Neural cell (in vitro differentiated cells): ENCODE data around the gene IRF2BP2. TPM values are rescaled to one million over a fixed set of nuclear protein-coding genes. Genes with fewer than 3 reads are reported as not detected.
A peak's percentile ranks its signal among the peaks of the same experiment; 100 is the strongest.

Source experiments
- H2AFZ ChIP-seq: fragments of 200-600, 300-800 bp; sonication (generic), shearing (Covaris generic); 2 replicates; pipeline ENCODE4 v1.6.0; 2014; ENCODE audit warnings: low read depth, mild to moderate bottlenecking, antibody characterized with exemption, low read length, moderate library complexity
- H3F3A ChIP-seq: fragments of 200-600 bp; shearing (Covaris generic); 2 replicates; pipeline ENCODE4 v1.6.1; 2016; ENCODE audit warnings: mild to moderate bottlenecking, moderate library complexity, mixed read lengths, antibody characterized with exemption, low read length; ENCODE audit not compliant: insufficient read depth, poor library complexity, severe bottlenecking
- H3K27ac ChIP-seq: fragments of 200-600, 300-800 bp; sonication (generic), shearing (Covaris generic); 2 replicates; pipeline ENCODE4 v1.5.1; 2014; ENCODE audit warnings: mild to moderate bottlenecking, low read length, moderate library complexity
- H3K27me3 ChIP-seq: fragments of 300-800, 200-600 bp; sonication (generic), shearing (Covaris generic); 2 replicates; pipeline ENCODE4 v1.6.0; 2014; ENCODE audit warnings: mild to moderate bottlenecking, low read depth, low read length, moderate library complexity; ENCODE audit not compliant: insufficient read depth
- H3K36me3 ChIP-seq: fragments of 300-800, 200-600 bp; sonication (generic), shearing (Covaris generic); 2 replicates; pipeline ENCODE4 v1.5.1; 2014; ENCODE audit warnings: mild to moderate bottlenecking, antibody characterized with exemption, low read length, moderate library complexity; ENCODE audit not compliant: insufficient read depth
- H3K4me2 ChIP-seq: fragments of 300-800, 200-600 bp; sonication (generic), shearing (Covaris generic); 2 replicates; pipeline ENCODE4 v1.6.0; 2014; ENCODE audit warnings: mild to moderate bottlenecking, low read length
- H3K4me3 ChIP-seq: fragments of 300-800, 200-600 bp; sonication (generic), shearing (Covaris generic); 2 replicates; pipeline ENCODE4 v1.5.1; 2014; ENCODE audit warnings: mild to moderate bottlenecking, low read length, moderate library complexity
- H3K79me2 ChIP-seq: fragments of 200-600 bp; shearing (Covaris generic); replicated peaks from 2 replicates; pipeline ENCODE4 v1.6.0; 2014; ENCODE audit warnings: mild to moderate bottlenecking, low read length, moderate library complexity; ENCODE audit not compliant: insufficient read depth
- H3K9ac ChIP-seq: fragments of 300-800, 200-600 bp; sonication (generic), shearing (Covaris generic); 2 replicates; pipeline ENCODE4 v1.6.1; 2016; ENCODE audit warnings: mild to moderate bottlenecking, low read length, mixed read lengths
- H3K9me2 ChIP-seq: fragments of 200-600 bp; shearing (Covaris generic); 2 replicates; pipeline ENCODE4 v1.6.1; 2016; ENCODE audit warnings: mild to moderate bottlenecking, low read length, mixed read lengths; ENCODE audit not compliant: insufficient read depth
- H3K9me3 ChIP-seq: fragments of 200-600, 300-800 bp; sonication (generic), shearing (Covaris generic); 2 replicates; pipeline ENCODE4 v1.6.1; 2016; ENCODE audit warnings: mild to moderate bottlenecking, mixed run types, low read length, moderate library complexity, mixed read lengths
- H4K20me1 ChIP-seq: fragments of 200-600 bp; shearing (Covaris generic); 2 replicates; pipeline ENCODE4 v1.6.1; 2016; ENCODE audit warnings: mild to moderate bottlenecking, mixed run types; ENCODE audit not compliant: insufficient read depth
- CTCF ChIP-seq: fragments of 450-650 bp; IDR thresholded peaks from 2 replicates; pipeline ENCODE4 v1.5.1; 2014; ENCODE audit warnings: antibody characterized with exemption, mild to moderate bottlenecking, moderate library complexity; ENCODE audit not compliant: poor library complexity, severe bottlenecking
- EP300 ChIP-seq: fragments of 450-650 bp; conservative IDR thresholded peaks from 2 replicates; pipeline ENCODE4 v1.6.1; 2014; ENCODE audit warnings: antibody characterized with exemption, mild to moderate bottlenecking, moderate library complexity; ENCODE audit not compliant: poor library complexity, severe bottlenecking
- EZH2 ChIP-seq: fragments of 200-600, 300-800 bp; shearing (Covaris generic), sonication (generic); IDR thresholded peaks from 2 replicates; pipeline ENCODE4 v1.6.1; 2014; ENCODE audit warnings: antibody characterized with exemption, low read length, borderline replicate concordance, mild to moderate bottlenecking; ENCODE audit not compliant: insufficient read depth, poor library complexity, severe bottlenecking
- MXI1 ChIP-seq: fragments of 450-650 bp; conservative IDR thresholded peaks from 2 replicates; pipeline ENCODE4 v1.6.1; 2014; ENCODE audit warnings: antibody characterized with exemption, mild to moderate bottlenecking; ENCODE audit not compliant: poor library complexity, severe bottlenecking
- POLR2AphosphoS5 ChIP-seq: IDR thresholded peaks from 2 replicates; pipeline ENCODE4 v1.6.1; 2012
- RAD21 ChIP-seq: fragments of 450-650 bp; conservative IDR thresholded peaks from 2 replicates; pipeline ENCODE4 v1.6.1; 2014; ENCODE audit warnings: antibody characterized with exemption, mild to moderate bottlenecking, moderate library complexity
- SMC3 ChIP-seq: fragments of 450-650 bp; conservative IDR thresholded peaks from 2 replicates; pipeline ENCODE4 v1.6.1; 2014; ENCODE audit warnings: antibody characterized with exemption, mild to moderate bottlenecking, moderate library complexity; ENCODE audit not compliant: poor library complexity
- TAF1 ChIP-seq: IDR thresholded peaks from 2 replicates; pipeline ENCODE4 v1.6.1; 2012; ENCODE audit warnings: low read depth
- polyA plus RNA-seq: library from polyadenylated mRNA; depleted of rRNA; stranded (reverse); fragments of >200 nt; gene quantifications from 2 replicates; pipeline ENCODE4 v1.2.3, GENCODE V29; 2014
- TF ChIP-seq, protein P1 (sequence below): IDR thresholded peaks from 2 replicates; pipeline ENCODE4 v1.6.1; 2012; ENCODE audit warnings: borderline replicate concordance

Gene IRF2BP2
- polyA plus RNA-seq, 1 donor from 2014 or later = 56.9 TPM

DNA sequence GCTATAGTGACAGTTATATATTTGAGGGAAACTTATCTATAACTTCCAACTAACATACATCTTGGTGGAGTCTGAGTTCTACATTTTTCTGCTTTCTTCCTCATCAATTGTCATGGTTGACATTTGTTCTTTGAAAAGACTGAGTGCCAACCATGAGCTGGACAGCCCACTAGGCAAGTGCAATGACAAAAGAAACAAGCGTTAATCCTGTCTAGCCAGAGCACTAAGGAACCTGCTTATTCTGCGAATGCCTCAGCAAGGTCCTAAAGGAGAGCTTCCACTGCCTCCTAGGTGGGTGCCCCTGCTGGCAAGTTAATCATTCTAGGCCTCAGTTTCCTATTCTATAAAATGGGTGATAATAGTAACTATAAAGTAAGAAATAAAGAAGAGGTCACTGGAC, 44.8 kb downstream of the IRF2BP2 start:
- H3K27ac ChIP-seq = peak overlapping the region; percentile 35
- H3K9me3 ChIP-seq = no peaks in the 10 kb centered on the region
- no peak for TF ChIP-seq POLR2AphosphoS5
- no peak for TF ChIP-seq RAD21
- no peak for TF ChIP-seq CTCF
- TF ChIP-seq TAF1 = no peak
- H3K36me3 ChIP-seq = no peaks in the 10 kb centered on the region
- H3K4me3 ChIP-seq = no peak overlapping the region
- H3K9me2 ChIP-seq = no peaks in the 10 kb centered on the region
- H3K9ac ChIP-seq = peak overlapping the region; percentile 19
- H3F3A ChIP-seq = no peaks in the 10 kb centered on the region
- no peak overlapping the region for H3K4me2 ChIP-seq
- H3K27me3 ChIP-seq = no peaks in the 10 kb centered on the region
- no peaks in the 10 kb centered on the region for H3K79me2 ChIP-seq
- no peak overlapping the region for H2AFZ ChIP-seq
- no peaks in the 10 kb centered on the region for H4K20me1 ChIP-seq

- no peaks in the 10 kb centered on the region for H3K36me3 ChIP-seq
- H3K9me2 ChIP-seq = no peaks in the 10 kb centered on the region
- H3K79me2 ChIP-seq = no peaks in the 10 kb centered on the region
- H3K27ac ChIP-seq = peak overlapping the region; percentile 35
- H3K4me3 ChIP-seq = no peak overlapping the region
- TF ChIP-seq CTCF (no peak), RAD21 (peak; percentile 16), SMC3 (peak; percentile 14), MXI1 (no peak), POLR2AphosphoS5 (peak; percentile 45)
- peak overlapping the region; percentile 19 for H3K9ac ChIP-seq
- no peaks in the 10 kb centered on the region for H3K27me3 ChIP-seq
- H3F3A ChIP-seq = no peaks in the 10 kb centered on the region
- no peak overlapping the region for H3K4me2 ChIP-seq
- H2AFZ ChIP-seq = no peak overlapping the region
- no peaks in the 10 kb centered on the region for H4K20me1 ChIP-seq
- H3K9me3 ChIP-seq = no peaks in the 10 kb centered on the region
Measured at GRCh38 chr1:234564035-234565029, 45.6 kb downstream of the IRF2BP2 start.

GRCh38 chr1:234562334-234562733, 47.6 kb downstream of the IRF2BP2 start:
- TF ChIP-seq CTCF (no peak), EZH2 (no peak), EP300 (no peak), MXI1 (no peak), POLR2AphosphoS5 (no peak), SMC3 (no peak), RAD21 (no peak), TAF1 (no peak)
- TF ChIP-seq, protein P1, sequence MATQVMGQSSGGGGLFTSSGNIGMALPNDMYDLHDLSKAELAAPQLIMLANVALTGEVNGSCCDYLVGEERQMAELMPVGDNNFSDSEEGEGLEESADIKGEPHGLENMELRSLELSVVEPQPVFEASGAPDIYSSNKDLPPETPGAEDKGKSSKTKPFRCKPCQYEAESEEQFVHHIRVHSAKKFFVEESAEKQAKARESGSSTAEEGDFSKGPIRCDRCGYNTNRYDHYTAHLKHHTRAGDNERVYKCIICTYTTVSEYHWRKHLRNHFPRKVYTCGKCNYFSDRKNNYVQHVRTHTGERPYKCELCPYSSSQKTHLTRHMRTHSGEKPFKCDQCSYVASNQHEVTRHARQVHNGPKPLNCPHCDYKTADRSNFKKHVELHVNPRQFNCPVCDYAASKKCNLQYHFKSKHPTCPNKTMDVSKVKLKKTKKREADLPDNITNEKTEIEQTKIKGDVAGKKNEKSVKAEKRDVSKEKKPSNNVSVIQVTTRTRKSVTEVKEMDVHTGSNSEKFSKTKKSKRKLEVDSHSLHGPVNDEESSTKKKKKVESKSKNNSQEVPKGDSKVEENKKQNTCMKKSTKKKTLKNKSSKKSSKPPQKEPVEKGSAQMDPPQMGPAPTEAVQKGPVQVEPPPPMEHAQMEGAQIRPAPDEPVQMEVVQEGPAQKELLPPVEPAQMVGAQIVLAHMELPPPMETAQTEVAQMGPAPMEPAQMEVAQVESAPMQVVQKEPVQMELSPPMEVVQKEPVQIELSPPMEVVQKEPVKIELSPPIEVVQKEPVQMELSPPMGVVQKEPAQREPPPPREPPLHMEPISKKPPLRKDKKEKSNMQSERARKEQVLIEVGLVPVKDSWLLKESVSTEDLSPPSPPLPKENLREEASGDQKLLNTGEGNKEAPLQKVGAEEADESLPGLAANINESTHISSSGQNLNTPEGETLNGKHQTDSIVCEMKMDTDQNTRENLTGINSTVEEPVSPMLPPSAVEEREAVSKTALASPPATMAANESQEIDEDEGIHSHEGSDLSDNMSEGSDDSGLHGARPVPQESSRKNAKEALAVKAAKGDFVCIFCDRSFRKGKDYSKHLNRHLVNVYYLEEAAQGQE = no peak
- Histone ChIP-seq H3K4me2 (no peak overlapping the region), H2AFZ (no peak overlapping the region)

More at GRCh38 chr1:234562334-234562733, 47.6 kb downstream of the IRF2BP2 start:
- Histone ChIP-seq H3K79me2 (no peaks in the 10 kb centered on the region), H3K4me3 (no peak overlapping the region), H3K9me3 (no peaks in the 10 kb centered on the region), H3K9me2 (no peaks in the 10 kb centered on the region), H4K20me1 (no peaks in the 10 kb centered on the region), H3K36me3 (no peaks in the 10 kb centered on the region), H3K27me3 (no peaks in the 10 kb centered on the region), H3K9ac (no peak overlapping the region), H3K27ac (no peak overlapping the region), H3F3A (no peaks in the 10 kb centered on the region)
